Muscle layer of duodenum (tissue), 2 donors: ENCODE measurements around the gene RIMBP2.

ENCODE experiments used
- H3K27ac ChIP-seq: one replicate; pipeline ENCODE4 v1.7.0; 2013; ENCODE audit warnings: mild to moderate bottlenecking, low read length
- H3K27me3 ChIP-seq: one replicate; pipeline ENCODE4 v1.7.0; 2013; ENCODE audit warnings: low read depth, mild to moderate bottlenecking, control low read depth, low read length
- H3K36me3 ChIP-seq, 2 donors: one replicate each; pipeline ENCODE4 v1.7.0; 2013; ENCODE audit warnings: low read length in 2 of 2, control low read depth in 1 of 2, mild to moderate bottlenecking in 1 of 2; ENCODE audit not compliant: insufficient read depth in 2 of 2, control insufficient read depth in 1 of 2
- H3K4me1 ChIP-seq, 2 donors: one replicate each; pipeline ENCODE4 v1.7.0; 2013; ENCODE audit warnings: low read length in 2 of 2, mild to moderate bottlenecking in 2 of 2, control low read depth in 1 of 2, moderate library complexity in 1 of 2; ENCODE audit not compliant: insufficient read depth in 2 of 2, control insufficient read depth in 1 of 2
- H3K4me3 ChIP-seq, 2 donors: one replicate each; pipeline ENCODE4 v1.7.0; 2013; ENCODE audit warnings: low read length in 2 of 2, low read depth in 1 of 2, mild to moderate bottlenecking in 1 of 2
- H3K9me3 ChIP-seq, 2 donors: one replicate each; pipeline ENCODE4 v1.7.0; 2013; ENCODE audit warnings: low read length in 2 of 2, control low read depth in 1 of 2, mild to moderate bottlenecking in 1 of 2; ENCODE audit not compliant: control insufficient read depth in 1 of 2
- donor health status: healthy.

Gene RIMBP2

DNA sequence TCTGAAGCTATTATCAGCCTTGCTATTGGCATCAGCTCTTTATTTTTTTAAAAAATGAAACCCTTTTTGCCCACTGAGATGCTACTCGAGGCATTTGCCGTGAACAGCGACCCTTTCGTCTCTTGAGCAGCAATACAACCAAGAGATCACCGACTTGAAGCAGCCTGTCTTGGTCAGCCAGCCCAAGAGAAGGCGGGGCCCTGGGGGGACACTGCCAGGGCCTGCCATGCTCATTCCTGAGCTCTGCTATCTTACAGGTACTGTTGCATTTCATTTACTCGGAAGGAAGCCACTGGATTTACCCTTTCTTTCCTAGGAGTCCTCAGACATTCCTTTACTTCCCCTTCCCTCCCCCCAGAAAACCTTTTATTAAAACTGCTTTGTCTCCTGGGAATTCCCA is 361.7 kb downstream of the RIMBP2 start:
- no peak overlapping the region for H3K27ac ChIP-seq
- no peaks in the 10 kb centered on the region for H3K36me3 ChIP-seq
- no peak overlapping the region for H3K4me3 ChIP-seq
- H3K4me1 ChIP-seq, result no peaks in the 10 kb centered on the region
- H3K27me3 ChIP-seq, result no peaks in the 10 kb centered on the region
- no peaks in the 10 kb centered on the region for H3K9me3 ChIP-seq

- H3K27ac ChIP-seq, result no peak overlapping the region
- H3K4me1 ChIP-seq, result no peaks in the 10 kb centered on the region
- H3K9me3 ChIP-seq, result no peaks in the 10 kb centered on the region
- H3K27me3 ChIP-seq, result no peaks in the 10 kb centered on the region
- H3K36me3 ChIP-seq, result no peaks in the 10 kb centered on the region
- no peak overlapping the region for H3K4me3 ChIP-seq
Observed at GRCh38 chr12:130353081-130353480, 363.0 kb downstream of the RIMBP2 start.

GRCh38 chr12:130351326-130351725 is 364.8 kb downstream of the RIMBP2 start:
- no peak overlapping the region for H3K4me3 ChIP-seq
- H3K36me3 ChIP-seq, result no peaks in the 10 kb centered on the region
- no peak overlapping the region for H3K27ac ChIP-seq
- no peaks in the 10 kb centered on the region for H3K27me3 ChIP-seq
- no peaks in the 10 kb centered on the region for H3K4me1 ChIP-seq
- no peaks in the 10 kb centered on the region for H3K9me3 ChIP-seq

DNA sequence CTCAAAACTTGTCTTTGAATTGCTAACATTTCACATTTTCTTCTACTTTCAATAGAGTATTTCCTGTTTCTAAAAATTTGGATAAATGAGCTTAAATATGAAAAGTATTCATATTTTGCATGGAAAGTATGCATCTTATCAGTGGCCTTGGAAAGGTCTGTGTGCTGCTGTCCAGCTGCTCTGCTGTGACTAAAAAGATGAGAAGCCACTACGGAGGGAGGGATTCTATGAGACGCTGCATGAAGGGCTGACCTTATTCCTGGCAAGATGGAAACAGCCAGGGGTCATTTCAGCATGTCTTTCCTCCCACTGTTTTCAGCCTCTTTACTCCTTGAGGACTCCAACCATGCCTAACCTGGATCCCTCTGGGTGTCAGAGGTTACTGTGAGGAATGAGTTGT is 365.4 kb downstream of the RIMBP2 start:
- Histone ChIP-seq H3K4me1 (no peaks in the 10 kb centered on the region), H3K27me3 (no peaks in the 10 kb centered on the region), H3K36me3 (no peaks in the 10 kb centered on the region), H3K27ac (no peak overlapping the region), H3K9me3 (no peaks in the 10 kb centered on the region), H3K4me3 (no peak overlapping the region)

GRCh38 chr12:130347588-130347987 is 368.5 kb downstream of the RIMBP2 start:
- H3K27me3 ChIP-seq, result no peaks in the 10 kb centered on the region
- no peaks in the 10 kb centered on the region for H3K36me3 ChIP-seq
- no peak overlapping the region for H3K4me3 ChIP-seq
- no peaks in the 10 kb centered on the region for H3K9me3 ChIP-seq
- no peak overlapping the region for H3K27ac ChIP-seq
- H3K4me1 ChIP-seq, result no peaks in the 10 kb centered on the region
